CD8-positive, alpha-beta memory T cell (primary cell): ENCODE data around the gene CARD9. TPM values are rescaled to one million over a fixed set of nuclear protein-coding genes. Genes with fewer than 3 reads are reported as not detected.

Experiments
- CTCF ChIA-PET: fragments of 350-600 bp; sonication (Branson Sonifier 250); formaldehyde crosslinking; loops from one replicate; lab custom pipeline; 2021; ENCODE audit warnings: antibody characterized with exemption; lab: Charles Lee
- POLR2A ChIA-PET: fragments of 350-600 bp; sonication (Branson Sonifier 250); formaldehyde crosslinking; loops from one replicate; lab custom pipeline; 2021; ENCODE audit warnings: antibody characterized with exemption; lab: Charles Lee
- DNase-seq, 5 donors: peaks; one replicate each; pipeline versions ENCODE4 v3.0.0 to v3.0.0-alpha.2; 2020 to 2022; ENCODE audit warnings: mixed read lengths in 1 of 5
- H3K27ac ChIP-seq: one replicate; pipeline ENCODE4 v1.7.0; 2013; ENCODE audit warnings: low read depth, mild to moderate bottlenecking, low read length, moderate library complexity
- H3K27me3 ChIP-seq: 2 replicates; pipeline ENCODE4 v1.7.0; 2013; ENCODE audit warnings: low read length, mild to moderate bottlenecking; ENCODE audit not compliant: insufficient read depth, poor library complexity, severe bottlenecking
- H3K36me3 ChIP-seq: 2 replicates; pipeline ENCODE4 v1.7.0; 2013; ENCODE audit warnings: mild to moderate bottlenecking, low read length, moderate library complexity; ENCODE audit not compliant: insufficient read depth
- H3K4me1 ChIP-seq: 2 replicates; pipeline ENCODE4 v1.7.0; 2013; ENCODE audit warnings: mild to moderate bottlenecking, low read length, moderate library complexity; ENCODE audit not compliant: insufficient read depth
- H3K4me3 ChIP-seq: 2 replicates; pipeline ENCODE4 v1.7.0; 2013; ENCODE audit warnings: mild to moderate bottlenecking, low read length
- H3K9me3 ChIP-seq: 2 replicates; pipeline ENCODE4 v1.7.0; 2013; ENCODE audit warnings: mild to moderate bottlenecking, low read length
- H3K27ac Mint-ChIP-seq, 8 donors: one replicate each; pipeline ENCODE4 v1.8.0; 2020 to 2021; ENCODE audit warnings: mixed read lengths in 8 of 8, mild to moderate bottlenecking in 6 of 8, inconsistent platforms in 3 of 8, moderate library complexity in 3 of 8
- H3K27me3 Mint-ChIP-seq, 2 donors: one replicate each; pipeline ENCODE4 v1.8.0; 2020 to 2021; ENCODE audit warnings: mixed read lengths in 2 of 2, mild to moderate bottlenecking in 1 of 2, moderate library complexity in 1 of 2
- H3K36me3 Mint-ChIP-seq, 3 donors: one replicate each; pipeline ENCODE4 v1.8.0; 2020 to 2021; ENCODE audit warnings: mixed read lengths in 3 of 3, inconsistent platforms in 1 of 3, mild to moderate bottlenecking in 1 of 3
- H3K4me1 Mint-ChIP-seq, 3 donors: one replicate each; pipeline ENCODE4 v1.8.0; 2020 to 2021; ENCODE audit warnings: mixed read lengths in 3 of 3, inconsistent platforms in 1 of 3, mild to moderate bottlenecking in 1 of 3
- H3K4me3 Mint-ChIP-seq, 7 donors: one replicate each; pipeline ENCODE4 v1.8.0; 2020 to 2021; ENCODE audit warnings: mixed read lengths in 7 of 7, mild to moderate bottlenecking in 6 of 7, moderate library complexity in 4 of 7, inconsistent platforms in 2 of 7
- H3K9me3 Mint-ChIP-seq, 5 donors: one replicate each; pipeline ENCODE4 v1.8.0; 2020 to 2022; ENCODE audit warnings: mixed read lengths in 5 of 5, mild to moderate bottlenecking in 3 of 5, moderate library complexity in 2 of 5, inconsistent platforms in 1 of 5
- polyA plus RNA-seq: library from polyadenylated mRNA; unstranded; fragments of 300-500 nt; fragmentation: Illumina TruSeq; gene quantifications from one replicate; pipeline ENCODE4 v1.2.3, GENCODE V29; 2021
- total RNA-seq, 2 experiments: library from RNA; stranded (reverse); gene quantifications; one replicate each; pipeline ENCODE4 v1.2.3, GENCODE V29; 2021

Gene CARD9
- total and polyA plus RNA-seq, 3 experiments from 2014 or later = 1.4 to 1.5 TPM; not detected in 1

- no peaks in the 10 kb centered on the region for H3K9me3 Mint-ChIP-seq
- Histone ChIP-seq H3K9me3 (no peaks in the 10 kb centered on the region), H3K4me1 (peaks cover 14% of the 10 kb centered on the region), H3K36me3 (peaks cover 25% of the 10 kb centered on the region), H3K27ac (no peak overlapping the region), H3K27me3 (no peaks in the 10 kb centered on the region), H3K4me3 (no peak overlapping the region)
- H3K4me3 Mint-ChIP-seq = no peak overlapping the region
- peaks cover 12 to 17% (median 17%) of the 10 kb centered on the region in 3 donors for H3K4me1 Mint-ChIP-seq
- no peak overlapping the region for H3K27ac Mint-ChIP-seq
- no peaks in the 10 kb centered on the region for H3K27me3 Mint-ChIP-seq
- ChIA-PET POLR2A (no interaction called here), CTCF (no interaction called here)
- DNase-seq = no peak
- H3K36me3 Mint-ChIP-seq = peaks cover 10 to 65% (median 12%) of the 10 kb centered on the region in 3 donors
Observed at GRCh38 chr9:136394312-136395019, 21.0 kb upstream of the CARD9 start.

GRCh38 chr9:136393531-136393930 is 20.1 kb upstream of the CARD9 start:
- Histone ChIP-seq H3K36me3 (peaks cover 27% of the 10 kb centered on the region), H3K4me1 (peaks cover 5% of the 10 kb centered on the region), H3K9me3 (no peaks in the 10 kb centered on the region), H3K27ac (no peak overlapping the region), H3K27me3 (no peaks in the 10 kb centered on the region), H3K4me3 (no peak overlapping the region)
- no peak for DNase-seq
- Mint-ChIP-seq H3K9me3 (no peaks in the 10 kb centered on the region), H3K27me3 (peaks cover 0 to under 1% of the 10 kb centered on the region in 2 donors), H3K4me3 (no peak overlapping the region), H3K36me3 (peaks cover 10 to 68% (median 13%) of the 10 kb centered on the region in 3 donors), H3K27ac (no peak overlapping the region), H3K4me1 (peaks cover 4 to 9% (median 8%) of the 10 kb centered on the region in 3 donors)
- ChIA-PET CTCF (no interaction called here), POLR2A (no interaction called here)

GRCh38 chr9:136392538-136393449 is 19.3 kb upstream of the CARD9 start:
- no peak overlapping the region for H3K27ac ChIP-seq
- H3K27me3 ChIP-seq = no peaks in the 10 kb centered on the region
- Mint-ChIP-seq H3K9me3 (no peaks in the 10 kb centered on the region), H3K4me3 (no peak overlapping the region), H3K27me3 (peaks cover 0 to 2% of the 10 kb centered on the region in 2 donors), H3K36me3 (peaks cover 10 to 69% (median 16%) of the 10 kb centered on the region in 3 donors), H3K27ac (peak overlapping the region in 1 of 8 donors; percentile 82), H3K4me1 (peaks cover 1 to 4% (median 3%) of the 10 kb centered on the region in 3 donors)
- H3K9me3 ChIP-seq = no peaks in the 10 kb centered on the region
- DNase-seq = no peak
- ChIA-PET POLR2A (no interaction called here), CTCF (interaction anchor here (1.3 kb wide), 1 partner anchor 29 kb away, joined by 4 read pairs; the partner anchor contains the start of gene DNLZ)
- no peak overlapping the region for H3K4me3 ChIP-seq
- no peaks in the 10 kb centered on the region for H3K4me1 ChIP-seq
- peaks cover 26% of the 10 kb centered on the region for H3K36me3 ChIP-seq

- Histone ChIP-seq H3K9me3 (no peaks in the 10 kb centered on the region), H3K27ac (no peak overlapping the region), H3K36me3 (peaks cover 26% of the 10 kb centered on the region), H3K4me1 (no peaks in the 10 kb centered on the region), H3K27me3 (no peaks in the 10 kb centered on the region), H3K4me3 (no peak overlapping the region)
- Mint-ChIP-seq H3K4me3 (no peak overlapping the region), H3K4me1 (peaks cover 1 to 4% (median 2%) of the 10 kb centered on the region in 3 donors), H3K9me3 (no peaks in the 10 kb centered on the region), H3K27me3 (peaks cover 0 to 2% of the 10 kb centered on the region in 2 donors), H3K27ac (no peak overlapping the region), H3K36me3 (peaks cover 10 to 74% (median 21%) of the 10 kb centered on the region in 3 donors)
- ChIA-PET CTCF (interaction anchor here (1.3 kb wide), 1 partner anchor 29 kb away, joined by 4 read pairs; the partner anchor contains the start of gene DNLZ), POLR2A (no interaction called here)
- DNase-seq = no peak
Observed at GRCh38 chr9:136391737-136392537, 18.5 kb upstream of the CARD9 start.

- no peak overlapping the region for H3K27ac ChIP-seq
- H3K4me3 ChIP-seq = no peak overlapping the region
- peaks cover 14 to 65% (median 27%) of the 10 kb centered on the region in 3 donors for H3K36me3 Mint-ChIP-seq
- no peaks in the 10 kb centered on the region for H3K9me3 ChIP-seq
- H3K4me1 Mint-ChIP-seq = peaks cover 19 to 22% (median 21%) of the 10 kb centered on the region in 3 donors
- H3K27me3 ChIP-seq = no peaks in the 10 kb centered on the region
- ChIA-PET CTCF (interaction anchor here (0.7 kb wide), 1 partner anchor 15 kb away, joined by 3 read pairs; no protein-coding TSS in a partner anchor), POLR2A (no interaction called here)
- H3K9me3 Mint-ChIP-seq = no peaks in the 10 kb centered on the region
- H3K4me3 Mint-ChIP-seq = no peak overlapping the region
- peaks cover 18% of the 10 kb centered on the region for H3K4me1 ChIP-seq
- peaks cover 17% of the 10 kb centered on the region for H3K36me3 ChIP-seq
- no peak for DNase-seq
- peaks cover 0 to 2% of the 10 kb centered on the region in 2 donors for H3K27me3 Mint-ChIP-seq
- no peak overlapping the region for H3K27ac Mint-ChIP-seq
Observed at GRCh38 chr9:136389396-136389795, 15.9 kb upstream of the CARD9 start.

GRCh38 chr9:136387217-136387616 is 13.7 kb upstream of the CARD9 start:
- no peak overlapping the region for H3K27ac ChIP-seq
- CTCF ChIA-PET = no interaction called here
- Mint-ChIP-seq H3K9me3 (no peaks in the 10 kb centered on the region), H3K4me3 (no peak overlapping the region), H3K27me3 (peaks cover 0 to 2% of the 10 kb centered on the region in 2 donors), H3K36me3 (peaks cover 14 to 72% (median 26%) of the 10 kb centered on the region in 3 donors), H3K27ac (no peak overlapping the region), H3K4me1 (peaks cover 22 to 27% (median 25%) of the 10 kb centered on the region in 3 donors)
- H3K4me1 ChIP-seq = peaks cover 21% of the 10 kb centered on the region
- POLR2A ChIA-PET = no interaction called here
- peaks cover 6% of the 10 kb centered on the region for H3K36me3 ChIP-seq
- H3K4me3 ChIP-seq = no peak overlapping the region
- no peak for DNase-seq
- H3K9me3 ChIP-seq = no peaks in the 10 kb centered on the region
- no peaks in the 10 kb centered on the region for H3K27me3 ChIP-seq

GRCh38 chr9:136386018-136386417 is 12.5 kb upstream of the CARD9 start:
- Mint-ChIP-seq H3K4me1 (peaks cover 22 to 27% (median 25%) of the 10 kb centered on the region in 3 donors), H3K27ac (peak overlapping the region in 3 of 8 donors; percentile 66 to 75 (median 70)), H3K27me3 (peaks cover 0 to 2% of the 10 kb centered on the region in 2 donors), H3K36me3 (peaks cover 9 to 67% (median 20%) of the 10 kb centered on the region in 3 donors), H3K9me3 (no peaks in the 10 kb centered on the region), H3K4me3 (peak overlapping the region in 5 of 7 donors; percentile 4 to 41 (median 25))
- POLR2A ChIA-PET = interaction anchor here (1.2 kb wide), 1 partner anchor 23 kb away, joined by 7 read pairs; no protein-coding TSS in a partner anchor
- H3K27ac ChIP-seq = no peak overlapping the region
- CTCF ChIA-PET = interaction anchor here (0.6 to 1.3 kb wide), 2 partner anchors 86 to 138 kb away, joined by 3 to 5 read pairs; no protein-coding TSS in a partner anchor
- no peaks in the 10 kb centered on the region for H3K27me3 ChIP-seq
- no peak overlapping the region for H3K4me3 ChIP-seq
- H3K4me1 ChIP-seq = peaks cover 21% of the 10 kb centered on the region
- no peaks in the 10 kb centered on the region for H3K9me3 ChIP-seq
- peaks cover 6% of the 10 kb centered on the region for H3K36me3 ChIP-seq
- DNase-seq = no peak
